Effector memory CD4-positive, alpha-beta T cell (primary cell): ENCODE results near the gene GMPR2.
"Not testable (repeated sequence)": the region's sequence is repeated elsewhere in the genome, so short reads cannot be mapped to it uniquely, and the experiment has no call there.

Source experiments
- DNase-seq, 3 donors: peaks; one replicate each; pipeline ENCODE4 v3.0.0-alpha.2; 2020
- H3K27ac ChIP-seq: 2 replicates; pipeline ENCODE4 v1.7.0; 2013; ENCODE audit warnings: mild to moderate bottlenecking, low read length, moderate library complexity; ENCODE audit not compliant: insufficient read depth, poor library complexity, severe bottlenecking
- H3K27me3 ChIP-seq: replicated peaks from 2 replicates; pipeline ENCODE4 v1.7.0; 2013; ENCODE audit warnings: mild to moderate bottlenecking, low read length; ENCODE audit not compliant: insufficient read depth, control insufficient read depth, poor library complexity, severe bottlenecking
- H3K36me3 ChIP-seq: 2 replicates; pipeline ENCODE4 v1.7.0; 2013; ENCODE audit warnings: mild to moderate bottlenecking, low read length, moderate library complexity; ENCODE audit not compliant: control insufficient read depth, insufficient read depth
- H3K4me1 ChIP-seq: 2 replicates; pipeline ENCODE4 v1.7.0; 2013; ENCODE audit warnings: low read length, mild to moderate bottlenecking; ENCODE audit not compliant: control insufficient read depth, insufficient read depth, poor library complexity, severe bottlenecking
- H3K4me3 ChIP-seq: 2 replicates; pipeline ENCODE4 v1.7.0; 2013; ENCODE audit warnings: low read length, low read depth, mild to moderate bottlenecking; ENCODE audit not compliant: insufficient read depth, poor library complexity, severe bottlenecking
- H3K9me3 ChIP-seq: 2 replicates; pipeline ENCODE4 v1.7.0; 2013; ENCODE audit warnings: mild to moderate bottlenecking, low read length, moderate library complexity; ENCODE audit not compliant: control insufficient read depth

Gene GMPR2

GRCh38 chr14:24238527-24239037, 5.9 kb downstream of the GMPR2 start:
- no peaks in the 10 kb centered on the region for H3K9me3 ChIP-seq
- no peaks in the 10 kb centered on the region for H3K27me3 ChIP-seq
- H3K27ac ChIP-seq, result no peak overlapping the region
- H3K36me3 ChIP-seq, result peaks cover 54% of the 10 kb centered on the region
- DNase-seq, result no peak
- peaks cover 48% of the 10 kb centered on the region for H3K4me1 ChIP-seq
- H3K4me3 ChIP-seq, result no peak overlapping the region

- Histone ChIP-seq H3K4me1 (peaks cover 41% of the 10 kb centered on the region), H3K27me3 (no peaks in the 10 kb centered on the region), H3K4me3 (no peak overlapping the region), H3K36me3 (peaks cover 54% of the 10 kb centered on the region), H3K9me3 (no peaks in the 10 kb centered on the region), H3K27ac (peak overlapping the region; percentile 38)
- no peak for DNase-seq
These were observed 7.6 kb downstream of the GMPR2 start for GRCh38 chr14:24240110-24240918.

GRCh38 chr14:24241829-24242443, 9.2 kb downstream of the GMPR2 start:
- H3K4me3 ChIP-seq, result peak overlapping the region; percentile 86
- H3K36me3 ChIP-seq, result peaks cover 39% of the 10 kb centered on the region
- peak; percentile 87 to 92 (median 89) for DNase-seq
- H3K27me3 ChIP-seq, result no peaks in the 10 kb centered on the region
- peaks cover 41% of the 10 kb centered on the region for H3K4me1 ChIP-seq
- no peaks in the 10 kb centered on the region for H3K9me3 ChIP-seq
- H3K27ac ChIP-seq, result peak overlapping the region; percentile 99

- Histone ChIP-seq H3K4me1 (peaks cover 41% of the 10 kb centered on the region), H3K9me3 (no peaks in the 10 kb centered on the region), H3K36me3 (peaks cover 25% of the 10 kb centered on the region), H3K4me3 (peak overlapping the region; percentile 86), H3K27ac (peak overlapping the region; percentile 99), H3K27me3 (no peaks in the 10 kb centered on the region)
- DNase-seq, result peak in 1 of 3 donors; percentile 2
These were observed 10.7 kb downstream of the GMPR2 start for GRCh38 chr14:24243336-24243836.

- not testable (repeated sequence) for H3K36me3 ChIP-seq, H3K27me3 ChIP-seq, H3K9me3 ChIP-seq, DNase-seq, H3K4me3 ChIP-seq, H3K27ac ChIP-seq
- peaks cover 27% of the 10 kb centered on the region for H3K4me1 ChIP-seq
These were observed 12.6 kb downstream of the GMPR2 start for GRCh38 chr14:24245350-24245749.

GRCh38 chr14:24246765-24247212, 14.1 kb downstream of the GMPR2 start:
- Histone ChIP-seq H3K4me3 (no peak overlapping the region), H3K9me3 (no peaks in the 10 kb centered on the region), H3K4me1 (peaks cover 13% of the 10 kb centered on the region), H3K27me3 (no peaks in the 10 kb centered on the region), H3K36me3 (no peaks in the 10 kb centered on the region), H3K27ac (peak overlapping the region; percentile 44)
- peak in 1 of 3 donors; percentile 5 for DNase-seq

- H3K27me3 ChIP-seq, result no peaks in the 10 kb centered on the region
- no peaks in the 10 kb centered on the region for H3K9me3 ChIP-seq
These were observed 14.7 kb downstream of the GMPR2 start for GRCh38 chr14:24247422-24247821.

GRCh38 chr14:24249230-24250021, 16.7 kb downstream of the GMPR2 start:
- no peak for DNase-seq
- Histone ChIP-seq H3K36me3 (no peaks in the 10 kb centered on the region), H3K9me3 (no peaks in the 10 kb centered on the region), H3K27ac (no peak overlapping the region), H3K4me1 (no peaks in the 10 kb centered on the region), H3K27me3 (no peaks in the 10 kb centered on the region), H3K4me3 (no peak overlapping the region)

More at GRCh38 chr14:24247422-24247821, 14.7 kb downstream of the GMPR2 start:
- Histone ChIP-seq H3K4me1 (peaks cover 11% of the 10 kb centered on the region), H3K36me3 (no peaks in the 10 kb centered on the region), H3K27ac (peak overlapping the region; percentile 44), H3K4me3 (no peak overlapping the region)
- DNase-seq, result no peak

- Histone ChIP-seq H3K4me3 (no peak overlapping the region), H3K27ac (no peak overlapping the region), H3K9me3 (no peaks in the 10 kb centered on the region), H3K36me3 (peaks cover 4% of the 10 kb centered on the region), H3K4me1 (no peaks in the 10 kb centered on the region), H3K27me3 (no peaks in the 10 kb centered on the region)
- no peak for DNase-seq
These were observed 17.6 kb downstream of the GMPR2 start for GRCh38 chr14:24250354-24250753.
